K562 (cell line): ENCODE data around the gene RAB5A. TPM values are rescaled to one million over a fixed set of nuclear protein-coding genes. Genes with fewer than 3 reads are reported as not detected.

Experiments used
- ATAC-seq: fragments of 200-7000 bp; cut with Tn5 transposase; 3 replicates; pipeline ENCODE4 v1.9.1; 2020; ENCODE audit warnings: moderate library complexity
- BruUV-seq: library from RNA; stranded (reverse); fragments of 400-500 nt; replicated peaks from 2 replicates; lab custom pipeline; 2021; lab: Mats Ljungman, UMichigan
- CTCF ChIA-PET: fragments of 300-600 bp; formaldehyde crosslinking; extraction: SDS; loops from one replicate; lab custom pipeline; 2021; ENCODE audit warnings: low intra/inter-chr PET ratio; lab: Yijun Ruan, JAX
- POLR2A ChIA-PET: fragments of 300-600, 350-650 bp; sonication (Branson Sonifier 250); formaldehyde crosslinking; extraction: SDS; loops from one replicate; lab custom pipeline; 2021; ENCODE audit warnings: antibody characterized with exemption, inconsistent platforms; lab: Yijun Ruan, JAX
- DNase-seq, 4 experiments: peaks; one replicate each; pipeline versions ENCODE4 v3.0.0 to v3.0.0-alpha.2; 2011 to 2018; ENCODE audit warnings: low spot score in 3 of 4, mixed read lengths in 3 of 4; ENCODE audit errors: extremely low read depth in 1 of 4
- FAIRE-seq: peaks from 2 replicates; lab custom pipeline; 2011; peaks lifted over from hg19 to GRCh38; lab: Jason Lieb, UNC
- H2AFZ ChIP-seq: 2 replicates; pipeline ENCODE4 v1.6.0; 2011; ENCODE audit warnings: low read depth, low read length, control low read depth, inconsistent platforms
- H3K27ac ChIP-seq: fragments of 200-600 bp; 3 replicates; pipeline ENCODE4 v1.8.0; 2011; ENCODE audit warnings: low read depth, mild to moderate bottlenecking, control low read depth, inconsistent platforms, low read length, moderate library complexity, mixed read lengths; ENCODE audit errors: extremely low read depth
- H3K27me3 ChIP-seq, 2 experiments: fragments of 300-600 bp in 1 of 2; 2 replicates in 1 of 2; 3 replicates in 1 of 2; pipeline versions ENCODE4 v1.6.0 to v1.8.0; 2011; ENCODE audit warnings: inconsistent platforms in 2 of 2, low read length in 2 of 2, mild to moderate bottlenecking in 1 of 2, mixed read lengths in 1 of 2, moderate library complexity in 1 of 2; ENCODE audit not compliant: control insufficient read depth in 2 of 2, insufficient read depth in 2 of 2
- H3K36me3 ChIP-seq: fragments of 300-600 bp; 3 replicates; pipeline ENCODE4 v1.8.0; 2011; ENCODE audit warnings: mild to moderate bottlenecking, low read length, inconsistent platforms; ENCODE audit not compliant: control insufficient read depth, insufficient read depth
- H3K4me1 ChIP-seq, 2 experiments: fragments of 200-600 bp in 1 of 2; replicated peaks in 1 of 2; 2 replicates in 1 of 2; 3 replicates in 1 of 2; pipeline versions ENCODE4 v1.5.1 to v1.8.0; 2011; ENCODE audit warnings: inconsistent platforms in 2 of 2, low read length in 2 of 2, mild to moderate bottlenecking in 1 of 2, mixed read lengths in 1 of 2, moderate library complexity in 1 of 2; ENCODE audit not compliant: control insufficient read depth in 2 of 2, insufficient read depth in 2 of 2
- H3K4me2 ChIP-seq: 2 replicates; pipeline ENCODE4 v1.6.1; 2011; ENCODE audit warnings: low read length, control low read depth, inconsistent platforms, mixed read lengths; ENCODE audit not compliant: insufficient read depth
- H3K4me3 ChIP-seq: fragments of 200-600 bp; sonication (generic), shearing (Covaris generic); 2 replicates; pipeline ENCODE4 v1.5.1; 2016; ENCODE audit warnings: control low read depth, inconsistent platforms
- H3K79me2 ChIP-seq: fragments of 200-600 bp; 3 replicates; pipeline ENCODE4 v1.8.0; 2011; ENCODE audit warnings: low read length, inconsistent platforms; ENCODE audit not compliant: control insufficient read depth, insufficient read depth
- H3K9ac ChIP-seq, 2 experiments: 2 replicates each; pipeline versions ENCODE4 v1.6.0 to v1.6.1; 2011; ENCODE audit warnings: low read depth in 2 of 2, low read length in 2 of 2, control low read depth in 1 of 2, inconsistent platforms in 1 of 2, mild to moderate bottlenecking in 1 of 2, mixed read lengths in 1 of 2; ENCODE audit not compliant: insufficient read depth in 1 of 2
- H3K9me1 ChIP-seq: one replicate; pipeline ENCODE4 v1.6.0; 2011; ENCODE audit warnings: inconsistent platforms, mild to moderate bottlenecking, low read length, moderate library complexity; ENCODE audit not compliant: control insufficient read depth, insufficient read depth
- H3K9me3 ChIP-seq: replicated peaks from 2 replicates; pipeline ENCODE4 v1.5.1; 2011; ENCODE audit warnings: low read depth, low read length, inconsistent platforms; ENCODE audit not compliant: control insufficient read depth, insufficient read depth
- H4K20me1 ChIP-seq: replicated peaks from 2 replicates; pipeline ENCODE4 v1.6.1; 2011; ENCODE audit warnings: low read length, inconsistent platforms, mixed read lengths; ENCODE audit not compliant: control insufficient read depth, insufficient read depth
- CEBPB ChIP-seq: fragments of 450-650 bp; IDR thresholded peaks from 2 replicates; pipeline ENCODE4 v1.6.1; 2016; ENCODE audit warnings: missing genetic modification characterization, missing compliant biosample characterization
- EGR1 ChIP-seq: fragments of 450-650 bp; conservative IDR thresholded peaks from 2 replicates; pipeline ENCODE4 v1.6.1; 2017; ENCODE audit warnings: mild to moderate bottlenecking
- FUS ChIP-seq: fragments of 200-400 bp; formaldehyde crosslinking; optimal IDR thresholded peaks from 2 replicates; pipeline ENCODE3; 2017; ENCODE audit warnings: low read depth, low read length
- MEF2A ChIP-seq: IDR thresholded peaks from 2 replicates; pipeline ENCODE4 v1.6.1; 2011; ENCODE audit warnings: low read depth, mild to moderate bottlenecking, low read length, moderate library complexity; ENCODE audit not compliant: control insufficient read depth
- MEF2D ChIP-seq: conservative IDR thresholded peaks from 2 replicates; pipeline ENCODE4 v1.6.1; 2016; ENCODE audit warnings: low read depth, missing genetic modification characterization, missing compliant biosample characterization
- NCOA1 ChIP-seq: fragments of 450-650 bp; IDR thresholded peaks from 2 replicates; pipeline ENCODE4 v1.6.1; 2016; ENCODE audit warnings: low read depth
- ZFP30 ChIP-seq: fragments of 250-450 bp; sonication (Bioruptor Pico); IDR thresholded peaks from 2 replicates; pipeline ENCODE4 v1.8.0; 2022; ENCODE audit warnings: moderate library complexity, mild to moderate bottlenecking, inconsistent platforms, borderline replicate concordance
- ZNF184 ChIP-seq: sonication (generic); formaldehyde crosslinking; IDR thresholded peaks from 2 replicates; pipeline ENCODE4 v1.5.0; 2020; ENCODE audit warnings: missing genetic modification reagents
- ZNF318 ChIP-seq, 2 experiments: fragments of 450-650 bp; IDR thresholded peaks; 2 replicates each; pipeline ENCODE4 v1.6.1; 2016; ENCODE audit warnings: mild to moderate bottlenecking in 2 of 2, borderline replicate concordance in 1 of 2, low read depth in 1 of 2, moderate library complexity in 1 of 2
- WGBS: fragments of 100-300 bp; shearing (Covaris generic); methylation state at CpG from one replicate; pipeline ENCODE4 v1.1.6; 2016; ENCODE audit warnings: low coverage, mixed read lengths; ENCODE audit not compliant: insufficient coverage; ENCODE audit errors: missing lambda C conversion rate; 5-methylcytosine and 5-hydroxymethylcytosine counted together
- in situ Hi-C: fragments of 300-500 bp; cut with MboI; formaldehyde crosslinking; loops from 4 replicates; pipeline ENCODE4 v1.15.0; 2018; ENCODE audit warnings: inconsistent platforms, mixed read lengths
- intact Hi-C: fragments of 100-400 bp; cut with micrococcal nuclease; formaldehyde crosslinking; loops from 2 replicates; pipeline ENCODE4 v1.14.2; 2022
- polyA plus RNA-seq, 8 experiments: library from polyadenylated mRNA; depleted of rRNA in 4 of 8; stranded (reverse) in 5 of 8; unstranded in 3 of 8; fragments of >200 nt; fragmentation: Nextera tagmentation in 2 of 8; fragmentation: Illumina TruSeq in 1 of 8; extraction: Ambion mirVana in 2 of 8; extraction: Trizol in 1 of 8; gene quantifications; 2 replicates each; pipeline versions ENCODE4 v1.2.1 to v1.2.3, GENCODE V29; 2011 to 2014; ENCODE audit warnings: inconsistent platforms in 1 of 8, missing spikeins in 1 of 8
- total RNA-seq, 7 experiments: library from RNA; depleted of rRNA in 6 of 7; stranded (reverse); fragments of >200 nt in 6 of 7; fragmentation: Illumina TruSeq in 2 of 7; extraction: Trizol in 2 of 7; gene quantifications; 2 replicates each; pipeline versions ENCODE4 v1.2.1 to v1.2.3, GENCODE V29; 2011 to 2021; ENCODE audit warnings: low replicate concordance in 1 of 7

RAB5A gene
- total and polyA plus RNA-seq, 9 of the 15 experiments (the other 6 are each of a cell fraction or from before 2014, with no cell fraction given): 28.3 to 64.2 (median 49.0) TPM

- in situ Hi-C loops: no loop called here
- peaks cover 49% of the 10 kb centered on the region; the same call in 2 of the 3 replicates for H3K36me3 ChIP-seq
These were observed 15.1 kb downstream of the RAB5A start for GRCh38 chr3:19961960-19962359.

GRCh38 chr3:19967208-19967607 is 20.3 kb downstream of the RAB5A start:
- no peak overlapping the region for H2AFZ ChIP-seq
- H3K4me2 ChIP-seq: no peak overlapping the region
- in situ Hi-C loops (no loop called here), intact Hi-C loops (loop anchor here (5.0 kb wide), 1 partner anchor 70 kb away; no protein-coding TSS in a partner anchor)
- H3K27me3 ChIP-seq: no peaks in the 10 kb centered on the region
- BruUV-seq: no TSS peak
- peaks cover 6 to 12% of the 10 kb centered on the region in 2 experiments; a peak in 4 of 5 replicates for H3K4me1 ChIP-seq
- H3K9me1 ChIP-seq: no peaks in the 10 kb centered on the region
- ChIA-PET POLR2A (interaction anchor here (0.7 to 3.5 kb wide), 2 partner anchors 11 to 129 kb away, joined by 5 to 24 read pairs; no protein-coding TSS in a partner anchor), CTCF (no interaction called here)
- peaks cover 94% of the 10 kb centered on the region for H3K79me2 ChIP-seq
- 14% methylated on average over 6 of the region's 6 CpGs for WGBS
- H3K36me3 ChIP-seq: peaks cover 20% of the 10 kb centered on the region; the same call in 2 of the 3 replicates
- peak overlapping the region; percentile 11; the same call in 1 of the 3 replicates for H3K27ac ChIP-seq
- H3K9me3 ChIP-seq: no peaks in the 10 kb centered on the region
- ATAC-seq (peak; percentile 62), DNase-seq (peak in 1 of 4 experiments; percentile 58), FAIRE-seq (peak; percentile 11)
- peaks cover 12% of the 10 kb centered on the region; the same call in 1 of the 2 replicates for H4K20me1 ChIP-seq
- no peak overlapping the region for H3K9ac ChIP-seq
- H3K4me3 ChIP-seq: no peak overlapping the region
- TF ChIP-seq NCOA1 (no peak), EGR1 (peak; percentile 61), CEBPB (tag) (peak; percentile 48; the same call in 1 of the 2 replicates), FUS (no peak), ZNF318 (IDR thresholded peaks at IDR 0.05; ENCODE audit: borderline replicate concordance in 1 of 2, low read depth in 1 of 2) (0 out of 4 replicates have a peak, but pooled peaks of 1 of the 2 experiments have one; percentile 27)

More at GRCh38 chr3:19961960-19962359, 15.1 kb downstream of the RAB5A start:
- Histone ChIP-seq H4K20me1 (peaks cover 16% of the 10 kb centered on the region; the same call in 1 of the 2 replicates), H3K9me3 (no peaks in the 10 kb centered on the region), H3K27ac (no peak overlapping the region), H3K27me3 (no peaks in the 10 kb centered on the region), H3K4me3 (no peak overlapping the region), H3K9ac (no peak overlapping the region), H3K4me2 (no peak overlapping the region), H3K4me1 (peaks cover 7 to 24% of the 10 kb centered on the region in 2 experiments; a peak in 4 of 5 replicates), H3K79me2 (peaks cover 99% of the 10 kb centered on the region), H3K9me1 (no peaks in the 10 kb centered on the region), H2AFZ (no peak overlapping the region)
- POLR2A ChIA-PET: interaction anchor here (0.7 to 6.1 kb wide), 3 partner anchors 10 to 64 kb away, joined by 4 to 34 read pairs (median 5); no protein-coding TSS in a partner anchor
- peak in 2 of 4 experiments; percentile 18 to 30 for DNase-seq
- ATAC-seq: peak; percentile 50
- CTCF ChIA-PET: no interaction called here
- no peak for TF ChIP-seq ZNF184 (CRISPR knock-in tag)
- TF ChIP-seq MEF2A: peak; percentile 52; the same call in 1 of the 2 replicates
- no peak for TF ChIP-seq ZFP30 (CRISPR knock-in tag)
- TF ChIP-seq MEF2D (tag): 0 out of 2 replicates have a peak, but pooled peaks have one; percentile 21
- WGBS: 76% methylated on average over 4 of the region's 4 CpGs
- BruUV-seq: no TSS peak
- no peak for FAIRE-seq
- intact Hi-C loops: no loop called here
